ENCODE results near the gene AICDA.
"Not testable (repeated sequence)": the region's sequence is repeated elsewhere in the genome, so short reads cannot be mapped to it uniquely, and the experiment has no call there.

The AICDA gene

GRCh38 chr12:8612629-8613028 lies at the start of gene AICDA:
TSS of gene AICDA (minus strand) at chr12:8612859. CDS start at chr12:8612767, 92 bp downstream.
- no peak for FAIRE-seq

GRCh38 chr12:8661751-8662150 lies 49.1 kb upstream of the AICDA start:
- FAIRE-seq = no peak

- FAIRE-seq = no peak
Measured at GRCh38 chr12:8661016-8661415, 48.4 kb upstream of the AICDA start.

GRCh38 chr12:8658346-8658745 lies 45.7 kb upstream of the AICDA start:
- no peak for FAIRE-seq

GRCh38 chr12:8655421-8655820 lies 42.8 kb upstream of the AICDA start:
- no peak for FAIRE-seq

GRCh38 chr12:8648576-8649205 lies 36.0 kb upstream of the AICDA start:
- FAIRE-seq = no peak

GRCh38 chr12:8647968-8648367 lies 35.3 kb upstream of the AICDA start:
- FAIRE-seq = no peak

- no peak for FAIRE-seq
Measured at GRCh38 chr12:8644345-8645248, 31.9 kb upstream of the AICDA start.

GRCh38 chr12:8642775-8643174 lies 30.1 kb upstream of the AICDA start:
- no peak for FAIRE-seq

GRCh38 chr12:8639936-8640335 lies 27.3 kb upstream of the AICDA start:
- no peak for FAIRE-seq

- FAIRE-seq = no peak
Measured at GRCh38 chr12:8638951-8639350, 26.3 kb upstream of the AICDA start.

- FAIRE-seq = no peak
Measured at GRCh38 chr12:8637666-8638065, 25.0 kb upstream of the AICDA start.

GRCh38 chr12:8637244-8637643 lies 24.6 kb upstream of the AICDA start:
- FAIRE-seq = no peak

GRCh38 chr12:8636581-8636980 lies 23.9 kb upstream of the AICDA start:
- no peak for FAIRE-seq

GRCh38 chr12:8636007-8636346 lies 23.3 kb upstream of the AICDA start:
- FAIRE-seq = not testable (repeated sequence)

GRCh38 chr12:8635342-8636006 lies 22.8 kb upstream of the AICDA start:
- not testable (repeated sequence) for FAIRE-seq

- no peak for FAIRE-seq
Measured at GRCh38 chr12:8630131-8630530, 17.5 kb upstream of the AICDA start.

- FAIRE-seq = no peak
Measured at GRCh38 chr12:8629486-8630033, 16.9 kb upstream of the AICDA start.

GRCh38 chr12:8628731-8629130 lies 16.1 kb upstream of the AICDA start:
- no peak for FAIRE-seq

GRCh38 chr12:8624750-8625149 lies 12.1 kb upstream of the AICDA start:
- FAIRE-seq = not testable (repeated sequence)

GRCh38 chr12:8622646-8623045 lies 10.0 kb upstream of the AICDA start:
- no peak for FAIRE-seq

GRCh38 chr12:8615206-8615605 lies 2.5 kb upstream of the AICDA start:
- no peak for FAIRE-seq

- FAIRE-seq = not testable (repeated sequence)
Measured at GRCh38 chr12:8613881-8614280, 1.2 kb upstream of the AICDA start.
